HepG2 (cell line): ENCODE measurements around the gene SCN9A. TPM values are rescaled to one million over a fixed set of nuclear protein-coding genes. Genes with fewer than 3 reads are reported as not detected.

Experiments used
- ARID2 ChIP-seq: sonication (generic); formaldehyde crosslinking; IDR thresholded peaks from 2 replicates; pipeline ENCODE4 v1.8.1; 2022; ENCODE audit warnings: mild to moderate bottlenecking, missing genetic modification reagents, borderline replicate concordance
- ARID5B ChIP-seq: IDR thresholded peaks from 2 replicates; pipeline ENCODE4 v1.4.0; 2020; ENCODE audit warnings: mild to moderate bottlenecking, missing genetic modification reagents
- BCL3 ChIP-seq: sonication (generic); formaldehyde crosslinking; IDR thresholded peaks from 2 replicates; pipeline ENCODE4 v1.5.1; 2020; ENCODE audit warnings: mild to moderate bottlenecking, missing genetic modification reagents, moderate library complexity
- CHCHD3 ChIP-seq: sonication (generic); formaldehyde crosslinking; IDR thresholded peaks from 2 replicates; pipeline ENCODE4 v1.8.0; 2022; ENCODE audit warnings: mild to moderate bottlenecking, missing genetic modification reagents, moderate library complexity
- CREB1 ChIP-seq, 2 experiments: fragments of 450-650 bp in 1 of 2; IDR thresholded peaks; 2 replicates each; pipeline ENCODE4 v1.6.1; 2016 to 2017; ENCODE audit warnings: control low read depth in 1 of 2, mild to moderate bottlenecking in 1 of 2, missing compliant biosample characterization in 1 of 2, missing genetic modification characterization in 1 of 2
- GZF1 ChIP-seq: sonication (generic); formaldehyde crosslinking; IDR thresholded peaks from 2 replicates; pipeline ENCODE4 v1.5.1; 2020; ENCODE audit warnings: mild to moderate bottlenecking, missing genetic modification reagents
- HOXA3 ChIP-seq: sonication (generic); formaldehyde crosslinking; IDR thresholded peaks from 2 replicates; pipeline ENCODE4 v1.5.0; 2020; ENCODE audit warnings: missing genetic modification reagents
- KAT7 ChIP-seq: IDR thresholded peaks from 2 replicates; pipeline ENCODE4 v1.6.1; 2018; ENCODE audit warnings: borderline replicate concordance, missing compliant biosample characterization
- MTERF4 ChIP-seq: sonication (generic); formaldehyde crosslinking; IDR thresholded peaks from 2 replicates; pipeline ENCODE4 v1.8.0; 2023; ENCODE audit warnings: mild to moderate bottlenecking, missing genetic modification reagents
- REPIN1 ChIP-seq: sonication (generic); formaldehyde crosslinking; IDR thresholded peaks from 2 replicates; pipeline ENCODE4 v1.8.0; 2022; ENCODE audit warnings: missing genetic modification reagents, low read depth, mild to moderate bottlenecking, borderline replicate concordance
- SMARCE1 ChIP-seq: fragments of 450-650 bp; IDR thresholded peaks from 2 replicates; pipeline ENCODE4 v1.6.1; 2017; ENCODE audit warnings: borderline replicate concordance
- TEAD2 ChIP-seq: sonication (generic); formaldehyde crosslinking; IDR thresholded peaks from 2 replicates; pipeline ENCODE4 v1.9.0; 2021; ENCODE audit warnings: missing genetic modification reagents
- ZMYM3 ChIP-seq: sonication (generic); formaldehyde crosslinking; IDR thresholded peaks from 2 replicates; pipeline ENCODE4 v1.5.1; 2020; ENCODE audit warnings: mild to moderate bottlenecking, missing genetic modification reagents
- ZNF276 ChIP-seq: sonication (generic); formaldehyde crosslinking; IDR thresholded peaks from 2 replicates; pipeline ENCODE4 v1.4.0; 2020; ENCODE audit warnings: mild to moderate bottlenecking, low read depth, missing genetic modification reagents
- ZNF331 ChIP-seq: sonication (generic); formaldehyde crosslinking; IDR thresholded peaks from 2 replicates; pipeline ENCODE4 v1.4.0; 2020; ENCODE audit warnings: missing genetic modification reagents
- ZNF34 ChIP-seq: sonication (generic); formaldehyde crosslinking; IDR thresholded peaks from 2 replicates; pipeline ENCODE4 v1.4.0; 2020; ENCODE audit warnings: mild to moderate bottlenecking, missing genetic modification reagents, borderline replicate concordance
- ZNF530 ChIP-seq: sonication (generic); formaldehyde crosslinking; IDR thresholded peaks from 2 replicates; pipeline ENCODE4 v1.5.0; 2020; ENCODE audit warnings: low read depth, mild to moderate bottlenecking, missing genetic modification reagents
- ZNF605 ChIP-seq: sonication (generic); formaldehyde crosslinking; IDR thresholded peaks from 2 replicates; pipeline ENCODE4 v1.8.0; 2022; ENCODE audit warnings: mild to moderate bottlenecking, missing genetic modification reagents
- ZNF629 ChIP-seq: sonication (generic); formaldehyde crosslinking; conservative IDR thresholded peaks from 2 replicates; pipeline ENCODE4 v1.5.0; 2020; ENCODE audit warnings: missing genetic modification reagents
- ZNF710 ChIP-seq: sonication (generic); formaldehyde crosslinking; IDR thresholded peaks from 2 replicates; pipeline ENCODE4 v1.5.0; 2020; ENCODE audit warnings: mild to moderate bottlenecking, missing genetic modification reagents, borderline replicate concordance
- ZNF841 ChIP-seq: sonication (generic); formaldehyde crosslinking; IDR thresholded peaks from 2 replicates; pipeline ENCODE4 v1.8.1; 2023; ENCODE audit warnings: missing genetic modification reagents, borderline replicate concordance
- polyA plus RNA-seq, 8 experiments: library from polyadenylated mRNA; depleted of rRNA in 3 of 8; stranded (reverse) in 7 of 8; unstranded in 1 of 8; fragments of >200 nt; fragmentation: Illumina TruSeq in 4 of 8; extraction: Trizol in 4 of 8; gene quantifications; 2 replicates each; pipeline versions ENCODE4 v1.2.1 to v1.2.3, GENCODE V29; 2011 to 2016; ENCODE audit warnings: low read depth in 4 of 8, missing spikeins in 1 of 8, mixed read lengths in 1 of 8; ENCODE audit not compliant: insufficient read depth in 1 of 8
- total RNA-seq, 5 experiments: library from RNA; depleted of rRNA; stranded (reverse); fragments of >200 nt; fragmentation: Illumina TruSeq; extraction: Trizol; gene quantifications; 2 replicates each; pipeline ENCODE4 v1.2.3, GENCODE V29; 2016; ENCODE audit warnings: low read depth in 1 of 5

The SCN9A gene
- total and polyA plus RNA-seq, 2 of the 13 experiments (the other 11 are each of a cell fraction or from before 2014, with no cell fraction given) = 15.3 to 24.3 TPM

- no peak for TF ChIP-seq CREB1 (IDR thresholded peaks at IDR 0.05)
- TF ChIP-seq CREB1 (CRISPR knock-in tag; IDR thresholded peaks at IDR 0.05) = 0 out of 2 replicates have a peak, but pooled peaks have one; percentile 59
- TF ChIP-seq ZNF841 (CRISPR knock-in tag) = no peak
- peak; percentile 72; the same call in 1 of the 2 replicates for TF ChIP-seq REPIN1
- TF ChIP-seq CHCHD3 (CRISPR knock-in tag) = no peak
- no peak for TF ChIP-seq BCL3 (CRISPR knock-in tag)
- no peak for TF ChIP-seq ZNF629 (CRISPR knock-in tag)
- no peak for TF ChIP-seq ZNF276 (CRISPR knock-in tag)
- TF ChIP-seq MTERF4 (CRISPR knock-in tag) = no peak
- no peak for TF ChIP-seq ZNF34 (CRISPR knock-in tag)
- no peak for TF ChIP-seq ZNF530 (CRISPR knock-in tag)
- no peak for TF ChIP-seq KAT7 (CRISPR knock-in tag)
- TF ChIP-seq HOXA3 = peak; percentile 35; the same call in 1 of the 2 replicates
- no peak for TF ChIP-seq SMARCE1
- TF ChIP-seq ZNF605 (CRISPR knock-in tag) = no peak
- no peak for TF ChIP-seq ARID2 (CRISPR knock-in tag)
- no peak for TF ChIP-seq TEAD2 (CRISPR knock-in tag)
- TF ChIP-seq ZNF331 (CRISPR knock-in tag) = peak; percentile 83; the same call in 1 of the 2 replicates
- TF ChIP-seq ARID5B (CRISPR knock-in tag) = peak; percentile 99
- peak; percentile 91 for TF ChIP-seq ZNF710 (CRISPR knock-in tag)
- no peak for TF ChIP-seq GZF1
- no peak; the same call in 1 of the 2 replicates for TF ChIP-seq ZMYM3 (CRISPR knock-in tag)
Measured at GRCh38 chr2:166329465-166329864, 46.3 kb downstream of the SCN9A start (continued).
